ENCODE data around the gene ZBTB32. TPM values are rescaled to one million over a fixed set of nuclear protein-coding genes. Genes with fewer than 3 reads are reported as not detected.
A peak's percentile ranks its signal among the peaks of the same experiment; 100 is the strongest.

Gene ZBTB32
- total RNA-seq, 2 donors from 2014 or later: not detected

DNA sequence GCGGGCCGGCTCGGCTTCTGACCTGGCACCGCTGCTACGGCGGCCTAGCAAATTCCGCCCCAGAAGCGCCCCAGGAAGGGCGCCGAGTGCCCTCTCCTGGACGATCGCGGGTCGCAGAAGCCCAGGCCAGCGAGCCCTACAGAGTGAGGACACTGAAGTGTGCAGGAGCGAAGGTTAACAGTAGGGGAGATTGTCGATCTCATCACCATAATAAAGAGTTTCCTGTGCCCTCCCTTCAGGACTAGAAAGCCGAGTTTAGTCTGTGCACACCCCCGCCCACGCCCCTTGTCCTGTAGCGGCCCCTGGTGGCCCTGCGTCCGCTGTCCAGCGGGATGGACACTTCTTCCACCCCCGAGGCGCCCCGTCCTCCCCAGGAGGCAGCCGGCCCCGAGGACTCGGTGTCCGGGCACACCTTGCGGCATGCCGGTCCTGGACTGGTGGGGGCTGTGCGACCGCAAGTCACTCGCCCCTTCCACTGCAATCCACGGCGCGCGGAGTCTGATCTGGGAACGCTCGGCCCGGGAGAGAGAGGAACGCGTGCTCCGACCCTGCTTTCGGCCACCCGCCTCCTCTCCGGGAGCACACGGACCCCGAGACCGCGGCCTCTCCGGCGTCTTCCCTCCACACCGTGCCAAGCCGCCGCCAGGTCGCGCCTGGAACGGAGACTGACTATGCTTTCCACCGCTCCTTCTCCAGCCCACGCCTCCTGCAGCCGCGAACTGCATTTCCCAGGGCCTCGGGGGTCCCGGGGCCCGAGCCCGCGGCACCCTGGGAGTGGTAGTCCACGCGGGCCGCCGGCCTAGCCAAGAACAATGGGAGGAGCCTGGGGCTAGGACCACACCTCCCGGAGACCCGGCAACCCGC, 12.7 kb downstream of the ZBTB32 start:
- peak; percentile 94 for DNase-seq (ENCODE audit: low spot score)
- peak; percentile 86 to 94 for TF ChIP-seq CTCF (IDR thresholded peaks at IDR 0.05)
- peaks cover 20% of the 10 kb centered on the region for H3K36me3 ChIP-seq
- peak overlapping the region; percentile 73 to 77 for H3K4me3 ChIP-seq
- peaks cover 0 to 30% of the 10 kb centered on the region in 2 donors for H3K4me1 ChIP-seq
- no peaks in the 10 kb centered on the region for H3K9me3 ChIP-seq
- H3K27ac ChIP-seq: peak overlapping the region; percentile 87 to 93
- no peaks in the 10 kb centered on the region for H3K27me3 ChIP-seq

GRCh38 chr19:35717665-35718344, 13.4 kb downstream of the ZBTB32 start, which contains the start of gene KMT2B:
KMT2B (plus strand) TSS chr19:35718003; CDS start chr19:35718019, 16 bp downstream.
- H3K9me3 ChIP-seq: no peaks in the 10 kb centered on the region
- peak within 1 kb of the TSS; percentile 73 to 88 for H3K4me3 ChIP-seq
- no peak for TF ChIP-seq CTCF (IDR thresholded peaks at IDR 0.05)
- no peak for DNase-seq (ENCODE audit: low spot score)
- H3K4me1 ChIP-seq: peaks cover 0 to 30% of the 10 kb centered on the region in 2 donors
- H3K27me3 ChIP-seq: no peaks in the 10 kb centered on the region
- H3K36me3 ChIP-seq: peaks cover 27% of the 10 kb centered on the region
- H3K27ac ChIP-seq: peak within 1 kb of the TSS; percentile 87 to 93

DNA sequence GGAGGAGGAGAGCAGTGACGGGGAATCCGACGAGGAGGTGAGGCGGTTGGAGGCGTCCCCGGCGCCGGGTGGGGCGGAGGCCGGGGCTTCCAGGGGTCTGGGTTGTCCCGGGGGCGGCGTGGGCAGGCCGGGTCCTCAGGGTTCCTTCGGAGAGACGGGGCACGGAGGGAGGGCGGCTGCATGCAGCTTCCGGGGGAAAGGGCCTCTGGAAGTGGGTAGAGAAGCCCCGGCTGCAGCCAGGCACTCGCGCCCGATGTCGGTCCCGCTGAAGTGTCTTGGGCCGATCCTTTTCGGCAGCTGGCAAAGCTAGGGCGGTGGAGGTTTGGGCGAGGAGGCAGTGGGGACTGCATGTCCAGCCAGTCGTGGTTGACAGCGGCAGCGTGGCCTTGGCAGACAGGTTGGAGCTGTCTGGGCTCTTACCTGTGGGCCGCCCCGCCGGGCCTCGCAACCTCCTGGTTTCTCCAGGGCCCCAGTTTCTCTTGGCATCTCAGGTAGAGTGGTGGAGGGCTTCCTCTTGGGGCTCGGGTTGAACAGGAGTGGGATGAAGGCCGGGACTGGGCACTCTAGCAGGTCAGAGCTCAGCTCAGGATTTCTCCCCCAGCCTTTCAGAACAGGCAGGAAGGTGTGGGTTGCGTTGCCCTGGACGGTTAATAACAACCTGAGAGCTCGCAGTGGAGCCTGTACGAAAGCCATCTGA, 14.1 kb downstream of the ZBTB32 start:
- peaks cover 34% of the 10 kb centered on the region for H3K36me3 ChIP-seq
- no peak for DNase-seq (ENCODE audit: low spot score)
- H3K27me3 ChIP-seq: no peaks in the 10 kb centered on the region
- peaks cover 0 to 30% of the 10 kb centered on the region in 2 donors for H3K4me1 ChIP-seq
- no peak for TF ChIP-seq CTCF (IDR thresholded peaks at IDR 0.05)
- no peaks in the 10 kb centered on the region for H3K9me3 ChIP-seq
- peak overlapping the region; percentile 73 to 88 for H3K4me3 ChIP-seq
- H3K27ac ChIP-seq: peak overlapping the region; percentile 85

- TF ChIP-seq CTCF (IDR thresholded peaks at IDR 0.05): no peak
- Histone ChIP-seq H3K36me3 (peaks cover 45% of the 10 kb centered on the region), H3K27me3 (no peaks in the 10 kb centered on the region), H3K27ac (peak overlapping the region in 1 of 2 donors; percentile 85), H3K4me3 (no peak overlapping the region), H3K4me1 (peaks cover 0 to 30% of the 10 kb centered on the region in 2 donors), H3K9me3 (no peaks in the 10 kb centered on the region)
- DNase-seq (ENCODE audit: low spot score): no peak
Measured at GRCh38 chr19:35719402-35720162, 15.2 kb downstream of the ZBTB32 start.

GRCh38 chr19:35720163-35720524, 15.8 kb downstream of the ZBTB32 start:
- no peak for DNase-seq (ENCODE audit: low spot score)
- Histone ChIP-seq H3K9me3 (no peaks in the 10 kb centered on the region), H3K27ac (no peak overlapping the region), H3K4me1 (peaks cover 0 to 30% of the 10 kb centered on the region in 2 donors), H3K27me3 (no peaks in the 10 kb centered on the region), H3K36me3 (peaks cover 51% of the 10 kb centered on the region), H3K4me3 (no peak overlapping the region)
- TF ChIP-seq CTCF (IDR thresholded peaks at IDR 0.05): no peak

All from right atrium auricular region (tissue), 2 donors.